ENCODE data around the gene CETN1.
A peak's percentile ranks its signal among the peaks of the same experiment; 100 is the strongest.

The CETN1 gene

DNA sequence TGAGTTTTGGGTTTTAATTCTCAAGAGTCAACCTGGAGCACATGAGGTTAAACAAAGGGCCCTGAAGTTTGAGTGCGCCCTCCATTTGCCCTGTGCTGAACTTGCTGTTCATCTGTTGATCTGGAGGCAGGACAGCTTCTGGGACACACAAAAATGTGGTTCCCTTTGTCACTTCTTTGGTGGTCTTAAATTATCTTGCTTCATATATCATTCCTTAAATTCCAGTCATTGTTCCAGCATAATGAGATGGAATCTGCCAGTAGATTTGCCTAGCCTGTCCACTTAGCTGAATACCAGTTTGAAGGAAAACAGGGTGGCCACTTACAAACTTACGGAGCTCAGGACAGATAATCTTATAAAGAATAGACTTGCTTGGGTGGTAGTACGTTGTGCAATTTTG lies 916 bp downstream of the CETN1 start:
- Histone ChIP-seq H3K79me2 (no peaks in the 10 kb centered on the region), H3K9ac (no peak overlapping the region)
- TF ChIP-seq, protein P1, sequence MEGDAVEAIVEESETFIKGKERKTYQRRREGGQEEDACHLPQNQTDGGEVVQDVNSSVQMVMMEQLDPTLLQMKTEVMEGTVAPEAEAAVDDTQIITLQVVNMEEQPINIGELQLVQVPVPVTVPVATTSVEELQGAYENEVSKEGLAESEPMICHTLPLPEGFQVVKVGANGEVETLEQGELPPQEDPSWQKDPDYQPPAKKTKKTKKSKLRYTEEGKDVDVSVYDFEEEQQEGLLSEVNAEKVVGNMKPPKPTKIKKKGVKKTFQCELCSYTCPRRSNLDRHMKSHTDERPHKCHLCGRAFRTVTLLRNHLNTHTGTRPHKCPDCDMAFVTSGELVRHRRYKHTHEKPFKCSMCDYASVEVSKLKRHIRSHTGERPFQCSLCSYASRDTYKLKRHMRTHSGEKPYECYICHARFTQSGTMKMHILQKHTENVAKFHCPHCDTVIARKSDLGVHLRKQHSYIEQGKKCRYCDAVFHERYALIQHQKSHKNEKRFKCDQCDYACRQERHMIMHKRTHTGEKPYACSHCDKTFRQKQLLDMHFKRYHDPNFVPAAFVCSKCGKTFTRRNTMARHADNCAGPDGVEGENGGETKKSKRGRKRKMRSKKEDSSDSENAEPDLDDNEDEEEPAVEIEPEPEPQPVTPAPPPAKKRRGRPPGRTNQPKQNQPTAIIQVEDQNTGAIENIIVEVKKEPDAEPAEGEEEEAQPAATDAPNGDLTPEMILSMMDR (IDR thresholded peaks at IDR 0.05), result no peak

DNA sequence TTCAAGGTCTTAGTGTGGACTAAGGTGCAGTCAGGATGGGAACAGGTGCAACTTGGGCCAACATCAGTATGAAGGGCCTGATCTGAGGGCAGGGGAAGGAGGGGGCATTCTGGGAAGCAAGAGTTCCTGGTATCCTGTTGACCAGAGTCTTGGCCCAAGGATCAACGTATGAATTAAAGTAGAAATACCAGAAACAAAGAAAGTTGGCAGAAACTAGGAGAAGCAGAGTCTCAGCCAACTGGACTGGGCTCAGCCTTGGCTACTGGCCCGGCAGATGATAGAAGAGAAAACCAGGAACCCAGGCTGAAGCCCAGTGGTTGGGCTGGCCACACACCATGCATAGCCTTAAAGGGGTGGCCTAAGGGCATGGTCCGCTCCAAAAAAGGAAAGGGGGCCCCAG lies 2.3 kb downstream of the CETN1 start:
- TF ChIP-seq, protein P1 (IDR thresholded peaks at IDR 0.05), result no peak

More for the DNA sequence above, 916 bp downstream of the CETN1 start:
- Histone ChIP-seq H3K27me3 (ENCODE audit: control insufficient read depth, insufficient read depth, low read length) (no peaks in the 10 kb centered on the region), H3K4me1 (no peaks in the 10 kb centered on the region), H3K4me2 (ENCODE audit: low read length) (no peak overlapping the region), H3K27ac (no peak overlapping the region), H3K36me3 (ENCODE audit: control insufficient read depth, insufficient read depth, low read length) (no peaks in the 10 kb centered on the region), H2AFZ (no peak overlapping the region), H3K9me3 (ENCODE audit: control insufficient read depth, low read length) (no peaks in the 10 kb centered on the region), H3K4me3 (ENCODE audit: low read depth, low read length) (no peak overlapping the region)

GRCh38 chr18:595068-595467 lies 14.9 kb downstream of the CETN1 start:
- no peak overlapping the region for H2AFZ ChIP-seq
- no peaks in the 10 kb centered on the region for H3K9me3 ChIP-seq (ENCODE audit: control insufficient read depth, low read length)
- H3K4me1 ChIP-seq, result no peaks in the 10 kb centered on the region
- H3K4me3 ChIP-seq (ENCODE audit: low read depth, low read length), result no peak overlapping the region
- no peaks in the 10 kb centered on the region for H3K79me2 ChIP-seq
- H3K9ac ChIP-seq, result no peak overlapping the region
- H3K36me3 ChIP-seq (ENCODE audit: control insufficient read depth, insufficient read depth, low read length), result no peaks in the 10 kb centered on the region
- no peaks in the 10 kb centered on the region for H3K27me3 ChIP-seq (ENCODE audit: control insufficient read depth, insufficient read depth, low read length)
- H3K4me2 ChIP-seq (ENCODE audit: low read length), result no peak overlapping the region
- H3K27ac ChIP-seq, result no peak overlapping the region
- TF ChIP-seq, protein P1 (IDR thresholded peaks at IDR 0.05), result no peak

More for the DNA sequence above, 2.3 kb downstream of the CETN1 start:
- Histone ChIP-seq H3K27me3 (ENCODE audit: control insufficient read depth, insufficient read depth, low read length) (no peaks in the 10 kb centered on the region), H3K9ac (no peak overlapping the region), H3K9me3 (ENCODE audit: control insufficient read depth, low read length) (no peaks in the 10 kb centered on the region), H3K36me3 (ENCODE audit: control insufficient read depth, insufficient read depth, low read length) (no peaks in the 10 kb centered on the region), H3K4me3 (ENCODE audit: low read depth, low read length) (no peak overlapping the region), H3K4me2 (ENCODE audit: low read length) (no peak overlapping the region), H3K79me2 (no peaks in the 10 kb centered on the region), H2AFZ (no peak overlapping the region), H3K4me1 (no peaks in the 10 kb centered on the region), H3K27ac (no peak overlapping the region)

DNA sequence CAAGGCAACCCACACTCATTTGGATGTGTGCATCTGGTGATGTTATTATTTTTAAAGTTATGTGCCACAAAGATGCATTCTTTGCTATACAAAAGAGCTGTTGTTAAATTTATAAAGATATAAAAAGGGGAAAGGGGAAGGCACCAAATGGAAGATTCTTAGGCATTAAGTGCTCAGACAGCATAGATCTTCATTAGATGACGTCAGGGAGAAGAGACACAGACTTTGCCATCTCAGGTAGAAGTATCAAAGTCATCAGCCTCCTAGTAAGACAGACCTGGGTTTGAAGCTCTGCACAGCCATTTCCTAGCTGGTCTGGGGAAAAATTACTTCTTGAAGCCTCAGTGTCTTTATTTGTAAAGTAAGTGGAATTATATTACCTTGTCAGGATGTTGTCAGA lies 15.4 kb downstream of the CETN1 start:
- Histone ChIP-seq H3K4me3 (ENCODE audit: low read depth, low read length) (no peak overlapping the region), H3K36me3 (ENCODE audit: control insufficient read depth, insufficient read depth, low read length) (no peaks in the 10 kb centered on the region), H3K4me1 (no peaks in the 10 kb centered on the region), H2AFZ (no peak overlapping the region), H3K27ac (no peak overlapping the region), H3K79me2 (no peaks in the 10 kb centered on the region), H3K9ac (no peak overlapping the region), H3K27me3 (ENCODE audit: control insufficient read depth, insufficient read depth, low read length) (no peaks in the 10 kb centered on the region), H3K4me2 (ENCODE audit: low read length) (no peak overlapping the region), H3K9me3 (ENCODE audit: control insufficient read depth, low read length) (no peaks in the 10 kb centered on the region)
- TF ChIP-seq, protein P1 (IDR thresholded peaks at IDR 0.05), result no peak

DNA sequence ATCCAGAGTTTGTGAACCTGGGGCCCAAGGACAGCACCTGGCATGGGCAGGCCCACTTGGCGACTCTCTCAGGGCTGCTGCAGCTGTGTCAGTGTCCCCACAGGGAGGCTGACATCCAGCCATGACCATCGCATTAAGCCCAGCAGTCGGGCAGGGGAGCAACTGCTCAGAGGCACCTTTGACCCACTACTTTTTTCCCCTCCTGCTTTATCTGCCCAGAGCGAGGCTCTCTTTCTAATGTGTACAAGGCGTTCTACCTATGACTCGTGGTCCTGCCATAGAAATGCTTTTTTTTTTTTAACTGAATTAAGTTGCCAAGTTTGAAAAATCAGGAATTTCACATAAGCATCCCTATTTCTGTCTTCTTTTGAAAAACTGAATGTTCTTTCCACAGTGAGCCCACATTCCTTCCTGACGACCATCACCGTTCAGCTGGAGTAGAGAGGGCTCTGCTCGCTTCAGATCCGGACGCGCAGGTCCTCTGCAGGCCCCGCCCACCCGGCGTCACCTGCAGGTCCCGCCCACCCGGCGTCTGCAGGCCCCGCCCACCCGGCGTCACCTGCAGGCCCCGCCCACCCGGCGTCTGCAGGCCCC lies 16.2 kb downstream of the CETN1 start:
- H3K9ac ChIP-seq, result no peak overlapping the region
- H3K36me3 ChIP-seq (ENCODE audit: control insufficient read depth, insufficient read depth, low read length), result no peaks in the 10 kb centered on the region
- peak overlapping the region; percentile 66 for H3K4me2 ChIP-seq (ENCODE audit: low read length)
- no peaks in the 10 kb centered on the region for H3K79me2 ChIP-seq
- H3K27ac ChIP-seq, result peak overlapping the region; percentile 55
- peak overlapping the region; percentile 43 for H3K4me3 ChIP-seq (ENCODE audit: low read depth, low read length)
- peak overlapping the region; percentile 82 for H2AFZ ChIP-seq
- H3K9me3 ChIP-seq (ENCODE audit: control insufficient read depth, low read length), result no peaks in the 10 kb centered on the region
- H3K4me1 ChIP-seq, result no peaks in the 10 kb centered on the region
- H3K27me3 ChIP-seq (ENCODE audit: control insufficient read depth, insufficient read depth, low read length), result no peaks in the 10 kb centered on the region
- TF ChIP-seq, protein P1 (IDR thresholded peaks at IDR 0.05), result no peak
